GM21717 (cell line): ENCODE results near the gene PCP2.
A peak's percentile ranks its signal among the peaks of the same experiment; 100 is the strongest.

Experiments
- ATAC-seq: cut with Tn5 transposase; IDR thresholded peaks from one replicate; pipeline ENCODE4 v1.9.1; 2021; ENCODE audit warnings: mild to moderate bottlenecking, moderate library complexity; ENCODE audit not compliant: unreplicated experiment

The PCP2 gene

GRCh38 chr19:7640803-7641202 is 7.3 kb upstream of the PCP2 start:
- ATAC-seq, result no peak

GRCh38 chr19:7639863-7640348 is 6.4 kb upstream of the PCP2 start:
- no peak for ATAC-seq

GRCh38 chr19:7638802-7639465 is 5.4 kb upstream of the PCP2 start:
- ATAC-seq, result no peak

GRCh38 chr19:7637374-7638256 is 4.1 kb upstream of the PCP2 start:
- no peak for ATAC-seq

- no peak for ATAC-seq
These were observed 3.3 kb upstream of the PCP2 start, which contains the start of gene STXBP2 for GRCh38 chr19:7636691-7637373. TSS of gene STXBP2 (plus strand) at chr19:7637110. CDS start at chr19:7637150, 40 bp downstream.

GRCh38 chr19:7636317-7636690 is 2.8 kb upstream of the PCP2 start:
- ATAC-seq, result no peak

- no peak for ATAC-seq
These were observed 2.2 kb upstream of the PCP2 start for GRCh38 chr19:7635670-7636069.

GRCh38 chr19:7632340-7633203 is 947 bp downstream of the PCP2 start:
- no peak for ATAC-seq

- no peak for ATAC-seq
These were observed 1.9 kb downstream of the PCP2 start for GRCh38 chr19:7631577-7631976.

GRCh38 chr19:7629347-7630054 is 4.0 kb downstream of the PCP2 start, which contains the start of the genes PET100 and XAB2:
TSS of gene PET100 (plus strand) at chr19:7629793. CDS start at chr19:7629834, 41 bp downstream.
TSS of gene XAB2 (minus strand) at chr19:7629545. CDS start at chr19:7629527, 18 bp downstream.
- ATAC-seq, result peak; percentile 70

- no peak for ATAC-seq
These were observed 4.8 kb downstream of the PCP2 start for GRCh38 chr19:7628589-7629311.

GRCh38 chr19:7627166-7627565 is 6.4 kb downstream of the PCP2 start:
- no peak for ATAC-seq

- ATAC-seq, result no peak
These were observed 7.7 kb downstream of the PCP2 start for GRCh38 chr19:7625763-7626372.

- no peak for ATAC-seq
These were observed 8.7 kb downstream of the PCP2 start for GRCh38 chr19:7624810-7625209.

- no peak for ATAC-seq
These were observed 9.6 kb downstream of the PCP2 start for GRCh38 chr19:7623725-7624603.

GRCh38 chr19:7622933-7623685 is 10.4 kb downstream of the PCP2 start:
- ATAC-seq, result no peak
